ENCODE measurements around the gene KRTAP19-4. TPM values are rescaled to one million over a fixed set of nuclear protein-coding genes. Genes with fewer than 3 reads are reported as not detected.

Gene KRTAP19-4
- total RNA-seq, 1 donor from 2014 or later: not detected

- TF ChIP-seq, protein P1, sequence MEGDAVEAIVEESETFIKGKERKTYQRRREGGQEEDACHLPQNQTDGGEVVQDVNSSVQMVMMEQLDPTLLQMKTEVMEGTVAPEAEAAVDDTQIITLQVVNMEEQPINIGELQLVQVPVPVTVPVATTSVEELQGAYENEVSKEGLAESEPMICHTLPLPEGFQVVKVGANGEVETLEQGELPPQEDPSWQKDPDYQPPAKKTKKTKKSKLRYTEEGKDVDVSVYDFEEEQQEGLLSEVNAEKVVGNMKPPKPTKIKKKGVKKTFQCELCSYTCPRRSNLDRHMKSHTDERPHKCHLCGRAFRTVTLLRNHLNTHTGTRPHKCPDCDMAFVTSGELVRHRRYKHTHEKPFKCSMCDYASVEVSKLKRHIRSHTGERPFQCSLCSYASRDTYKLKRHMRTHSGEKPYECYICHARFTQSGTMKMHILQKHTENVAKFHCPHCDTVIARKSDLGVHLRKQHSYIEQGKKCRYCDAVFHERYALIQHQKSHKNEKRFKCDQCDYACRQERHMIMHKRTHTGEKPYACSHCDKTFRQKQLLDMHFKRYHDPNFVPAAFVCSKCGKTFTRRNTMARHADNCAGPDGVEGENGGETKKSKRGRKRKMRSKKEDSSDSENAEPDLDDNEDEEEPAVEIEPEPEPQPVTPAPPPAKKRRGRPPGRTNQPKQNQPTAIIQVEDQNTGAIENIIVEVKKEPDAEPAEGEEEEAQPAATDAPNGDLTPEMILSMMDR (IDR thresholded peaks at IDR 0.05): no peak
- CTCF ChIA-PET: no interaction called here
- H3K4me3 Mint-ChIP-seq: no peak overlapping the region
- DNase-seq (no peak), ATAC-seq (ENCODE audit: low read depth) (no peak)
- peaks cover 4% of the 10 kb centered on the region for H3K9me3 Mint-ChIP-seq
- POLR2A ChIA-PET: no interaction called here
- H3K27ac Mint-ChIP-seq: no peak overlapping the region
- no peaks in the 10 kb centered on the region for H3K4me1 Mint-ChIP-seq
- intact Hi-C loops (cut with micrococcal nuclease): no loop called here
- no peaks in the 10 kb centered on the region for H3K27me3 Mint-ChIP-seq
- no peaks in the 10 kb centered on the region for H3K36me3 Mint-ChIP-seq (ENCODE audit: low read depth)
These were observed 17.7 kb downstream of the KRTAP19-4 start for GRCh38 chr21:30479259-30479658.

- Mint-ChIP-seq H3K27ac (no peak overlapping the region), H3K4me1 (no peaks in the 10 kb centered on the region), H3K9me3 (peaks cover 4% of the 10 kb centered on the region), H3K4me3 (no peak overlapping the region), H3K36me3 (ENCODE audit: low read depth) (no peaks in the 10 kb centered on the region), H3K27me3 (no peaks in the 10 kb centered on the region)
- ATAC-seq (ENCODE audit: low read depth) (no peak), DNase-seq (no peak)
- intact Hi-C loops (cut with micrococcal nuclease): no loop called here
- TF ChIP-seq, protein P1 (IDR thresholded peaks at IDR 0.05): no peak
- CTCF ChIA-PET: no interaction called here
- POLR2A ChIA-PET: no interaction called here
These were observed 19.0 kb downstream of the KRTAP19-4 start for GRCh38 chr21:30478004-30478403.

DNA sequence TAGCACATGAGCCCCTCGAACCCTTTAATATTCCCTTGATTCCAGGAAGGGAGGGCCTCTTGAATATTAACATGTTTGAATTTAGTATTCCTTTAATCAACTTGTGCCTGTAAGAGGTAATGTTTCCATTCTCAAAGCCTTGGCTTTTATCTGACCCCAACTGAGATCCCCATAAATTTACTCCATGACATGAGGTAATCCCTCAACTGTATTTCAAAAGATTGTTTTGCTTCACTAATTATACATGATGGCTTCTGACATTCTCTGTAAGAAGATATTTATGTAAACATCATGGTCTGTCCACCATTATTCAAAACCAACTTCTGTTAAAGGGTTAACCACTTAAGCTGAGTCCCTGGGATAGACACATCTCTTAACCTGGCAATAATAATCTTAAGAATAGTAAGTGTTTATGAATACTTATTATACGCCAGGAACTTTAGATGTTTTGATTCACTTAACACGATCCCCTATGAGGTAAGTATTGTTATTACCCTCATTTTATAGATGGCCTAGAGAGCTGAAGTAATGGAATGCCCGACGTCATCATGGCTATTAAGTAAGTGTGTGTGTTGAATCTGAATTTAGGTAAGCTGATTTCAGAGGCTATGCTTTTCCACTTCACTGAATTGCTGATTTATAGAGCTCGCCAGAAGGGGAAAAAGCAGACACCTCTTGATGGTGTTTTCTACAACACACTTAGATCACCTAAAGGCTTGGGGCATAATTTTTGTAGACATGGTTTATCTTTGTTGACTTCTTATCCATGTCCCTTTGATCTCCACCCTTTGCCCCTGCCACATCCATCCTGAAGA lies 27.9 kb downstream of the KRTAP19-4 start:
- Mint-ChIP-seq H3K4me1 (no peaks in the 10 kb centered on the region), H3K27me3 (no peaks in the 10 kb centered on the region), H3K36me3 (ENCODE audit: low read depth) (no peaks in the 10 kb centered on the region), H3K9me3 (peaks cover 4% of the 10 kb centered on the region), H3K4me3 (no peak overlapping the region), H3K27ac (no peak overlapping the region)
- intact Hi-C loops (cut with micrococcal nuclease): no loop called here
- CTCF ChIA-PET: no interaction called here
- ATAC-seq (ENCODE audit: low read depth): no peak
- DNase-seq: no peak
- TF ChIP-seq, protein P1 (IDR thresholded peaks at IDR 0.05): no peak
- POLR2A ChIA-PET: no interaction called here

GRCh38 chr21:30463713-30464112 lies 33.3 kb downstream of the KRTAP19-4 start:
- ChIA-PET CTCF (no interaction called here), POLR2A (no interaction called here)
- Mint-ChIP-seq H3K9me3 (peaks cover 2% of the 10 kb centered on the region), H3K4me1 (no peaks in the 10 kb centered on the region), H3K4me3 (no peak overlapping the region), H3K36me3 (ENCODE audit: low read depth) (no peaks in the 10 kb centered on the region), H3K27ac (no peak overlapping the region), H3K27me3 (no peaks in the 10 kb centered on the region)
- TF ChIP-seq, protein P1 (IDR thresholded peaks at IDR 0.05): no peak
- DNase-seq (no peak), ATAC-seq (ENCODE audit: low read depth) (no peak)
- intact Hi-C loops (cut with micrococcal nuclease): no loop called here

- TF ChIP-seq, protein P1 (IDR thresholded peaks at IDR 0.05): no peak
- Mint-ChIP-seq H3K9me3 (no peaks in the 10 kb centered on the region), H3K4me3 (no peak overlapping the region), H3K36me3 (ENCODE audit: low read depth) (no peaks in the 10 kb centered on the region), H3K27ac (no peak overlapping the region), H3K4me1 (no peaks in the 10 kb centered on the region), H3K27me3 (no peaks in the 10 kb centered on the region)
- ATAC-seq (ENCODE audit: low read depth) (no peak), DNase-seq (no peak)
- POLR2A ChIA-PET: no interaction called here
- CTCF ChIA-PET: no interaction called here
- intact Hi-C loops (cut with micrococcal nuclease): loop anchor here (10.0 kb wide), 1 partner anchor 46 kb away; the partner anchor contains the start of genes KRTAP19-3 and KRTAP19-4
These were observed 48.5 kb downstream of the KRTAP19-4 start for GRCh38 chr21:30448514-30448913.

Data from activated B cell treated with CpG ODN at 0.5 μM for 24 hours (primary cell).